Glomerular visceral epithelial cell (primary cell): ENCODE results near the gene ATP13A2.

Source experiments
- DNase-seq: peaks from one replicate; pipeline ENCODE4 v3.0.0-alpha.2; 2016; ENCODE audit errors: extremely low spot score

Gene ATP13A2

DNA sequence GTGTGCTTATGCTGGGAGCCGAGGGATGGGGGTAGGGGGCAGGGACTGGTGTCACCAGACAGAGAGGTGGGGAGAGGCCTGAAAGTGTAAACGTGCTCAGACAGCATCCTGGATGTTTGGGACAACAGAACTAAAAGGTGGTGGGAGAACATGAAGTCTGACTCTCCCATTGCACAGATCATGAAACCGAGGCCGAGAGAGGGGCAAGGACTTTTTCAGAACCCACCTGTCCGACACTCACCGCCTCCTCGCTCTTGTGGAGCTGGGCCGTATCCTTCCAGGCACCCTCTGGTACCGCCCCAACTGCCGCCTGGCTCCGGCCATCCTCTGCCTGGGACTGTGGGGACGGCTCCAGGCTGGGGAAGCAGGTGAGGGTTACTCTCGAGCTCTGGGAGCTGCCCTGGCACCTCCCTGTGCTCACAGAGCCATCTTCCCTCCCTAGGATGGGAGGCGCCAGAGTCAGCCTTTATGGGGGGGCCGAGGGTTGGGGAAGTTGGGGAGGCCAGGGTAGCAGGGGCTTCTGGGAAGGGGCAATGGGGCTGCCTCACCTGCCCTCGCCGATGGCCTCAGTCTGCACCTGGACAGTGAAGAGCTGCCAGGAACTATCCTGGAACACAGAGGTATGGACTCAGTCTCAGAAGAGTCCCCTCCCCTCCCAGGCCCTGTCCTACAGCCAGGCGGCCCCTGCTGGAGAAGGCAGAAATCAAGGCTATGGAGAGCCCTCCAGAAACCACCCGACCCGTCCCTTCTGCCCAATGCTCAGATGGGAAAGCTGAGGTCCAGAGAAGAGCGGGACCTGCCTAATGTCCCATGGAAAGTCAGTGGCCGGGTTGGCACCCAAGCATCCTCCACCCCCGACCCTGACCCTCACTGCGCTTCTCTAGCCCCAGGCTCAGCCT, 7.0 kb downstream of the ATP13A2 start:
- no peak for DNase-seq

GRCh38 chr1:17002524-17002902, 9.2 kb downstream of the ATP13A2 start:
- no peak for DNase-seq

- no peak for DNase-seq
Measured at GRCh38 chr1:17001760-17002523, 9.8 kb downstream of the ATP13A2 start.

GRCh38 chr1:16999863-17000262, 11.9 kb downstream of the ATP13A2 start:
- DNase-seq, result no peak

DNA sequence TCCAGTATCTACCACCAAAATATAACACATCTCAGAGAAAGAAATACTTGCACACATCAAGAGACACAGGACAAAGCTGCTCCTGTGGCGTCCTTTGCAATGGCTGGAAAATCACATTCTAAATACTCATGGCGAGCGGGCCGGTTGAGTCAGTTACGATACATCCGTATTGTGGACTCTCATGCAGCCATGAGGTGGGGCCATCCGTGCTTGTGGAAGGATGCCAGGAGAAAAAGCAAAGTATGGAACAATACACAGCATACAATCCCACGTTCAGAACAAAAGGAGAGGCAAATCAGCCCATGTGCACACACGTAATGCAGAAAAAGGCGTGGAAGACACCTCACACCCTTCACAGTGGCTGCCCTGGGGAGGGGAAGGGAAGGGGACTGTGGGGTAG, 13.1 kb downstream of the ATP13A2 start:
- DNase-seq, result no peak

- DNase-seq, result no peak
Measured at GRCh38 chr1:16996845-16997244, 14.9 kb downstream of the ATP13A2 start.

GRCh38 chr1:16993521-16994038, 18.1 kb downstream of the ATP13A2 start:
- no peak for DNase-seq

GRCh38 chr1:16992675-16993074, 19.1 kb downstream of the ATP13A2 start:
- DNase-seq, result no peak

DNA sequence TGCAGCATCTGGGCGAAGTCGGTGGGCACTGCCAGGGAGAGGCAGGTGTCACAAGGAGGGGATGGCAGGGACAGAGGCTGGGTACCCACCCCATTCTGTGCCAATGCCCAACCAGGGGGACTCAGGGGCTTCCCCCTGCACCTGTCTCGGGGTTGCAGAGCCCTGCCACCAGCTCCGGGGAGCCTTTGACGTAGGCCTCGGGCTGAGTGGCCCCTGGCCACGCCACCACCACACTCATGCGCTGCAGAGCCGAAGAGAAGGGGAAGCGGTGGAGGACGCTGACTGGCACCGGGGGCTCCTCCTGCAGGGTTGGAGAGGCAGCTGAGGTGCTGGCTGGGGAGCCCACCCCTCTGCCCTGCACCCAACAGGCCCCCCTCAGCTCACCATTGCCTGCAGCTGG, 19.6 kb downstream of the ATP13A2 start:
- DNase-seq, result no peak

- DNase-seq, result no peak
Measured at GRCh38 chr1:16991571-16991970, 20.2 kb downstream of the ATP13A2 start.

- no peak for DNase-seq
Measured at GRCh38 chr1:16989676-16990391, 21.9 kb downstream of the ATP13A2 start.

- DNase-seq, result no peak
Measured at GRCh38 chr1:16988210-16988609, 23.5 kb downstream of the ATP13A2 start.

DNA sequence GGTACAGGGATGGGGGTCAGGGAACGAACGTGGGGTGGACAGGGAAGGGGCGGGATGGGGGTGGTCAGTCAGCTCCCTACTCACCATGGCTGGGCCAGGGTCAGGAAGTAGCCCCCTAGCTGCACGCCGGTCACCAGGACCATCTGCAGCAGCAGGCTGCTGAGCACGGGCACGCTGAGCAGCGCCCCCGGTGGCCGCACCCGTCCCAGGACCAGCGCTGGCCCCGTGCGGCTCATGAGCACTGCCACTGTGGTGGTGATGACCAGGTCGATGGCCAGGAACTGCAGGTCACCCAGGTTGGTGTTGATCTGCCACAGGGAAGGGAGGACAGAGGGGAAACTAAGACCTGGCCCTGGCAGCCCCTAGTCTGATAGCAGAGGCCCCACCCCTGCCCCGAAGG, 24.8 kb downstream of the ATP13A2 start:
- no peak for DNase-seq

DNA sequence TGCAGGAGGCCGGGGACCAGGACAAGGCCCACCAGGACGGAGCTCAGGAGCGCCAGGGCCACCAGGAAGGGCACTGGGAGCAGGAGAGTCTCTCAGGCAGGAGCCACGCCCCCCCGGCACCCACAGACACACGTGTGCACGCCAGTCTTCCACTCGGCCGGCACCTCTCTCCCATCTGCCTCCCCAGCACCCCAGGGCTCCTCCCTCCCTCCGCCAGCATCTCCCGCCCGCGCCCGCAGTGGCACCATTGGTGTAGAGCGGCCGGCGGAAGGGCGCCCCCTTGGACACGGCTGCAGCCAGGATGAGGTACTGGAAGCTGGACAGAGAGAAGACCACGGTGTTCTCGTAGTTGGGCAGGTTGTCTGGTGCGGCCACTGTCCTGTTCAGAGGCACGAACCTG, 25.2 kb downstream of the ATP13A2 start:
- no peak for DNase-seq

DNA sequence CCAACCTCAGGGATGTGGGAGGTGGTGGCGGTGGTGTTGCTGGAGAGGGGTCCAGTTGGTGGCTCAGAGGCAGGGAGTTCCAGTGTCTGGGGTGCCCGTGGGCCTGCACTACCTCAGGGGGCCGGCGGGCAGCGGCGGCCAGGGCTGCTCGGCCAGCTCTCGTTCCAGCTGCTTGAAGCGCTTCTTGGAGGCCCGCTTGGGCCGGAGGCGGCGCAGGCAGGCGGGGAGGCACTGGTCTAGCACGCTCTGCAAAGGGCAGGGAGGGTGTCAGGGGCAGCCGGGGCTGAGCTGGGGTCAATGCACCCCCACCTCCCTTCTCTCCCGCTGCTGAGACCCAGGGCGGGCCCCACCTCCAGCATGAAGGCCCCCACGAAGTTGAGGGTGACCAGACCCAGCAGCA, 25.6 kb downstream of the ATP13A2 start:
- no peak for DNase-seq

- DNase-seq, result peak; percentile 70
Measured at GRCh38 chr1:16984717-16985116, 27.0 kb downstream of the ATP13A2 start.

- DNase-seq, result no peak
Measured at GRCh38 chr1:16983649-16984048, 28.1 kb downstream of the ATP13A2 start.

DNA sequence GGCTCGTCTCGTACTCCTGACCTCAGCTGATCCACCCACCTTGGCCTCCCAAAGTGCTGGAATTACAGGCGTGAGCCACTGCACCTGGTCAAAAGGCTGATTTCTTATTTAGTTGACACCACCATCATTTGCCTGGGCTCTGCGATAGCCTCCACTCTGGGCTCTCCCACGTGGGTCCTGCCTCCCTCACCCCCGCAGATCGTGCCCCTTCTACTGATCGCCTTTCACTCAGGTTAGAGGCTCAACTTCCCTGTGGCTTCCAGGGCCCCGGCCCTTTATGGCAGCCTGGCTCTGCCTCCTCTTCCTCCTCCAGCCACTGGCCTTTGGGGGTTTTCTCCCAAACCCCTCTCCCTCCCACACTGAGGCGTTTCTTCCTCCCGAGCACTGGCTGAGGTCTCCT, 28.8 kb downstream of the ATP13A2 start:
- no peak for DNase-seq

- peak; percentile 78 for DNase-seq
Measured at GRCh38 chr1:16981269-16981849, 30.4 kb downstream of the ATP13A2 start.

DNA sequence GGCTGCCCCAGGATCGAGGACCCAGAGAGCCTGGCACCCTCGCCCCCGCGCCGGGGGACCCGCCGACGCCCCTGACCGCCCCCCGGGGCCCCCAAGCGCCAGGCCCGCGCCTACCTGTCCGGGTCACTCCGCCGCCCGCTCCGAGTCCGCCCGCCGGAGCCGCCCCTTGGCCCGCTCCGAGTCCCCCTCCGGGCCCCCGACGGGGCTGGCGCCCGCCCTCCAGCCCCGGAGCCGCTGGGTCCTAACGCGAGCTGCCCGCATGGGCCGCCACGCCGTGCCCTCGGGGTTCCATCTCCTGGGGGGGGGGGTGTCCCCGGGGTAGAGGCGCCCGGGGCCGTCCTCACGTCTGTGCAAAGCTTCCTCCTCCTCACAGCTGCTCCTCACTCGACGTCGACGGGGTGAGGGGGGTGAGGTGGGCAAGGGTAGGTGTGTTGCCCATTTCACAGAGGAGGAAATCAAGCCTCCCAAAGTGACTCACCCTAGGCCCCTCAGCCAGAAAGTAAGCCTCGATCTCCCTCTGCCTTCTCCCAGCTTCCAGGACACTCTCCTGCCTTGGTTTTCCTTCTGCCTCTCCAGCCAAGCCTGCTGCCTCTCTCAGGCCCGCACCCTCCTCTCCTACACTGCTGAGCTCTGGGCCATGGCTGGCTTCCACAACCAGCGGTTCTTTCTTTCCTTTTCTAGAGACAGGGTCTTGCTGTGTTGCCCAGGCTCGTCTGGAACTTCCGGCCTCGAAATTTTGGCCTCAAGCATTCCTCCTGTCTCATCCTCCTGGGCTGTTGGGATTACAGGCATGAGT, 31.1 kb downstream of the ATP13A2 start, which contains the start of gene MFAP2:
TSS of gene MFAP2 (minus strand) at position 148 of the 796 bp plus-strand sequence. CDS start 2,347 bp downstream, outside the sequence.
- no peak for DNase-seq
